Activated CD8-positive, alpha-beta memory T cell treated with anti-CD3 and anti-CD28 coated beads for 36 hours (primary cell): ENCODE measurements around the gene EVPL. TPM values are rescaled to one million over a fixed set of nuclear protein-coding genes. Genes with fewer than 3 reads are reported as not detected.

Experiments
- CTCF ChIA-PET: fragments of 350-600 bp; sonication (Branson Sonifier 250); formaldehyde crosslinking; loops from one replicate; lab custom pipeline; 2021; ENCODE audit warnings: antibody characterized with exemption; lab: Charles Lee
- POLR2A ChIA-PET: fragments of 350-600 bp; sonication (Branson Sonifier 250); formaldehyde crosslinking; loops from one replicate; lab custom pipeline; 2021; ENCODE audit warnings: antibody characterized with exemption; lab: Charles Lee
- total RNA-seq, 2 experiments: library from RNA; stranded (reverse); gene quantifications; one replicate each; pipeline ENCODE4 v1.2.3, GENCODE V29; 2021

The EVPL gene
- total RNA-seq, 2 experiments from 2014 or later: 0.10 to 0.21 TPM

DNA sequence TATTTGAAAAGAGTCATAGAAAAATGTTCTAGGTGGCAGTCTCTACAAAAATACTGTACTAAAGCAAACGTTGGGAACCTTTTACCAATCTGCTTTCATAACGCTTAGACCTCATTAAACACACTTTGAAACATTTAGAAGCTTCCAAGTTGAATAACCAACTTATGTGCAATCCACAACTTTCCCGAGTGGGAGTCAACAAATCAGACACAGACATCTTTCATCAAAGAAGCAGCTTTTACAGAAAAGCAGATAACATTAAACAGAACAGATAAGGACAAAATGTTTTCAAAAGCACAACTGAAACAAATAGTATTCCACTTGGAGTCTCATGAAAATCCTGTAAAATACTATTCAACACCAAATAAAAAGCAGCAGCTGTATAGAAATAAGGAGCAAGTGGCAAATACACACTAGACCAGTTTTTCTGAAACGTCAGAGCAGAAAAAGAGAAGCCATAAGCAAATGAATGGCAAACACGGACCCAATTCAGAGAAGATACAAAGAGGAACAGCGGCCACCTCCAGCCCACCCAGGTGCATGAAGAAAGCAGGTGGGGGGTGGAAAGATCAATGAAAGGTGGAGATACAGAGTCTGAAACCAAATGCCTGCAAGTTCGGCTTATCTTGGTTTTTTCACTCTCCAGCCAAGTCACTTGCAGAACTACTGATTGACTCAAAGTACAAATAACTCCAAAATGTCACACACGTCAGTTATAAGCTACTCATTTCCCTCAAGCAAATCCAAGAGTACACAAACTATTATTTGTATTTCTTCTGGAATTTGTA lies 67.9 kb downstream of the EVPL start:
- POLR2A ChIA-PET: no interaction called here

More for the DNA sequence above, 67.9 kb downstream of the EVPL start:
- CTCF ChIA-PET: interaction anchor here (0.9 kb wide), 1 partner anchor 326 kb away, joined by 3 read pairs; no protein-coding TSS in a partner anchor

Other genes with a start within 250 kb of the EVPL start
- 10 to 100 TPM; 25.3 to 29.1 TPM for gene UNK, start 242.5 kb downstream of the EVPL start, total RNA-seq
- 100 to 1,000 TPM; 162 to 165 TPM for gene UNC13D, start 182.9 kb downstream of the EVPL start, total RNA-seq
- gene WBP2, start 172.0 kb downstream of the EVPL start, total RNA-seq: 10 to 100 TPM; 47.8 to 52.9 TPM
- 10 to 100 TPM; 15.6 to 17.5 TPM for gene TRIM47, start 148.7 kb downstream of the EVPL start, total RNA-seq
- 10 to 100 TPM; 39.4 to 39.5 TPM for gene TRIM65, start 130.4 kb downstream of the EVPL start, total RNA-seq
- 100 to 1,000 TPM; 162 to 166 TPM for gene MRPL38, start 122.4 kb downstream of the EVPL start, total RNA-seq
- gene FBF1, start 86.3 kb downstream of the EVPL start, total RNA-seq: 10 to 100 TPM; 21.9 to 23.6 TPM
- 10 to 100 TPM; 28.4 to 33.7 TPM for gene ACOX1, start 48.1 kb downstream of the EVPL start, total RNA-seq
- gene TEN1, start 48.1 kb downstream of the EVPL start, total RNA-seq: 10 to 100 TPM; 15.0 to 15.8 TPM
- 1 to 10 TPM; 4.1 to 5.1 TPM for gene CDK3, start 26.5 kb downstream of the EVPL start, total RNA-seq
- gene SRP68, start 45.2 kb upstream of the EVPL start, total RNA-seq: 100 to 1,000 TPM; 130 to 132 TPM
- gene GALR2, start 47.5 kb upstream of the EVPL start, total RNA-seq: 1 to 10 TPM; 2.2 to 3.1 TPM
- gene ZACN, start 51.9 kb upstream of the EVPL start, total RNA-seq: 1 to 10 TPM; 2.6 to 3.0 TPM
- gene EXOC7, start 76.5 kb upstream of the EVPL start, total RNA-seq: 10 to 100 TPM; 84.6 to 87.0 TPM
- gene FOXJ1, start 113.9 kb upstream of the EVPL start, total RNA-seq: 1 to 10 TPM in 1 of 2 experiments, under 1 TPM in 1; 0.99 to 1.4 TPM
- gene RNF157, start 213.2 kb upstream of the EVPL start, total RNA-seq: 10 to 100 TPM; 16.0 to 21.1 TPM
- 100 to 1,000 TPM; 163 to 177 TPM for gene UBALD2, start 238.0 kb upstream of the EVPL start, total RNA-seq